Uterus (tissue), 4 donors: ENCODE data around the gene LRRIQ4. TPM values are rescaled to one million over a fixed set of nuclear protein-coding genes. Genes with fewer than 3 reads are reported as not detected.

Source experiments
- DNase-seq, 2 donors: peaks; one replicate each; pipeline ENCODE4 v3.0.0-alpha.2; 2019 to 2020
- H3K27ac ChIP-seq, 2 donors: fragments of 200-600 bp; sonication (generic); 1 replicate in 1 of 2; 2 replicates in 1 of 2; pipeline ENCODE4 v1.5.1; 2016 to 2018
- H3K27me3 ChIP-seq, 2 donors: fragments of 200-600 bp; sonication (generic); one replicate each; pipeline ENCODE4 v1.5.1; 2018 to 2019; ENCODE audit warnings: control low read depth in 1 of 2
- H3K36me3 ChIP-seq, 2 donors: fragments of 200-600 bp; sonication (generic); one replicate each; pipeline ENCODE4 v1.5.1; 2019; ENCODE audit warnings: control low read depth in 1 of 2
- H3K4me1 ChIP-seq, 2 donors: fragments of 200-600 bp; sonication (generic); one replicate each; pipeline ENCODE4 v1.5.1; 2018 to 2019; ENCODE audit warnings: control low read depth in 1 of 2
- H3K4me3 ChIP-seq, 2 donors: fragments of 200-600 bp; sonication (generic); 1 replicate in 1 of 2; 2 replicates in 1 of 2; pipeline ENCODE4 v1.5.1; 2018 to 2019; ENCODE audit warnings: mild to moderate bottlenecking in 1 of 2
- H3K9me3 ChIP-seq, 2 donors: fragments of 200-600 bp; sonication (generic); one replicate each; pipeline ENCODE4 v1.5.1; 2019; ENCODE audit warnings: control low read depth in 1 of 2
- CTCF ChIP-seq, 4 experiments: fragments of 200-600 bp in 2 of 4; fragments of 450-650 bp in 2 of 4; sonication (generic) in 2 of 4; IDR thresholded peaks; one replicate each; pipeline ENCODE4 v1.5.1; 2016 to 2019; ENCODE audit warnings: antibody characterized with exemption in 4 of 4, mild to moderate bottlenecking in 2 of 4, moderate library complexity in 1 of 4
- POLR2A ChIP-seq, 2 donors: fragments of 450-650 bp; IDR thresholded peaks; one replicate each; pipeline ENCODE4 v1.6.1; 2016; ENCODE audit warnings: antibody characterized with exemption in 2 of 2, mild to moderate bottlenecking in 1 of 2, moderate library complexity in 1 of 2
- intact Hi-C: fragments of 100-400 bp; cut with DNase I; formaldehyde crosslinking; loops from one replicate; pipeline ENCODE4 v1.15.1; 2023; ENCODE audit warnings: low total_unique reads
- total RNA-seq, 4 donors: library from RNA; depleted of rRNA in 3 of 4; stranded (reverse); fragments of >200 nt in 3 of 4; gene quantifications; one replicate each; pipeline versions ENCODE4 v1.1.0 to v1.2.4, GENCODE V29; 2014 to 2023
- donor health status: DM: yes; HTN: yes; CAD: no.

Gene LRRIQ4
- total RNA-seq, 4 donors from 2014 or later: 0.14 TPM; not detected in 3

GRCh38 chr3:169871129-169871886 is 58.6 kb downstream of the LRRIQ4 start:
- Histone ChIP-seq H3K27ac (no peak overlapping the region), H3K9me3 (no peaks in the 10 kb centered on the region), H3K4me3 (no peak overlapping the region), H3K27me3 (no peaks in the 10 kb centered on the region), H3K4me1 (no peaks in the 10 kb centered on the region), H3K36me3 (no peaks in the 10 kb centered on the region)
- TF ChIP-seq POLR2A (IDR thresholded peaks at IDR 0.05): no peak
- TF ChIP-seq CTCF (IDR thresholded peaks at IDR 0.05): no peak
- DNase-seq: no peak
- intact Hi-C loops: no loop called here

- no peaks in the 10 kb centered on the region for H3K4me1 ChIP-seq
- H3K4me3 ChIP-seq: no peak overlapping the region
- H3K27ac ChIP-seq: no peak overlapping the region
- no peak for DNase-seq
- TF ChIP-seq CTCF (IDR thresholded peaks at IDR 0.05): no peak
- TF ChIP-seq POLR2A (IDR thresholded peaks at IDR 0.05): no peak
- intact Hi-C loops: no loop called here
- no peaks in the 10 kb centered on the region for H3K36me3 ChIP-seq
- H3K9me3 ChIP-seq: no peaks in the 10 kb centered on the region
- no peaks in the 10 kb centered on the region for H3K27me3 ChIP-seq
Observed at GRCh38 chr3:169879013-169879557, 66.4 kb downstream of the LRRIQ4 start.

- Histone ChIP-seq H3K27me3 (no peaks in the 10 kb centered on the region), H3K36me3 (no peaks in the 10 kb centered on the region), H3K4me1 (no peaks in the 10 kb centered on the region), H3K27ac (no peak overlapping the region), H3K9me3 (no peaks in the 10 kb centered on the region), H3K4me3 (no peak overlapping the region)
- intact Hi-C loops: no loop called here
- no peak for DNase-seq
- no peak for TF ChIP-seq CTCF (IDR thresholded peaks at IDR 0.05)
- no peak for TF ChIP-seq POLR2A (IDR thresholded peaks at IDR 0.05)
Observed at GRCh38 chr3:169879845-169880575, 67.3 kb downstream of the LRRIQ4 start.

GRCh38 chr3:169880576-169881250 is 68.0 kb downstream of the LRRIQ4 start:
- no peak overlapping the region for H3K4me3 ChIP-seq
- intact Hi-C loops: no loop called here
- H3K4me1 ChIP-seq: no peaks in the 10 kb centered on the region
- no peak for DNase-seq
- no peaks in the 10 kb centered on the region for H3K27me3 ChIP-seq
- no peak for TF ChIP-seq POLR2A (IDR thresholded peaks at IDR 0.05)
- TF ChIP-seq CTCF (IDR thresholded peaks at IDR 0.05): no peak
- no peaks in the 10 kb centered on the region for H3K9me3 ChIP-seq
- no peak overlapping the region for H3K27ac ChIP-seq
- H3K36me3 ChIP-seq: no peaks in the 10 kb centered on the region
